C4-2B (cell line): ENCODE results near the gene MLLT10.
A peak's percentile ranks its signal among the peaks of the same experiment; 100 is the strongest.

Source experiments
- CTCF ChIP-seq: fragments of 450-650 bp; conservative IDR thresholded peaks from 2 replicates; pipeline ENCODE4 v1.5.1; 2017; ENCODE audit warnings: mild to moderate bottlenecking
- ZFX ChIP-seq: fragments of 450-650 bp; IDR thresholded peaks from 2 replicates; pipeline ENCODE4 v1.6.1; 2017

- peak; percentile 25; the same call in 1 of the 2 replicates for TF ChIP-seq CTCF
- peak; percentile 35; the same call in 1 of the 2 replicates for TF ChIP-seq ZFX
Measured at GRCh38 chr10:21517134-21518031, 16.6 kb upstream of the MLLT10 start.
